Heart left ventricle (tissue), 13 donors: ENCODE measurements around the gene VAMP1.

Experiments
- CTCF ChIP-seq, 12 donors: fragments of 200-600 bp; sonication (generic) in 4 of 12; IDR thresholded peaks; one replicate each; pipeline versions ENCODE4 v1.5.0 to v1.8.0; 2018 to 2022; ENCODE audit warnings: antibody characterized with exemption in 12 of 12, mild to moderate bottlenecking in 5 of 12
- POLR2A ChIP-seq, 2 donors: fragments of 450-650 bp; IDR thresholded peaks; one replicate each; pipeline ENCODE4 v1.6.1; 2017; ENCODE audit warnings: antibody characterized with exemption in 2 of 2, mild to moderate bottlenecking in 2 of 2, moderate library complexity in 2 of 2
- donor health status: ischemic (EF 13 %, LVEDD 7.1; RV severe dilation, severe dysfunction).
- donor health status: DM: no; HTN: yes; CAD: no.
- donor health status: DM: no; HTN: no; CAD: no.
- donor health status: ischemic (EF 25% LVEDD 6.9; RV normal size, moderate dysfunction).
- donor health status: ischemic (EF 25% LVEDD 5.7; RV mildly dilated, moderate dysfunction).
- donor health status: ischemic (EF 35%, LVEDD 5.7; RV mildly dilated, moderate dysfunction).
- donor health status: nonischemic (EF 11% LVEDD 7.7; RV severe dilation, severe dysfunction).
- donor health status: DM: yes; HTN: yes; CAD: no.
- donor health status: PGD.
- donor health status: ischemic (EF 29% LVEDD 5.4; RV normal size, mild dysfunction).
- donor health status: nonischemic (EF 23%, LVEDD 6.1; RV moderate dilation, normal function).

GRCh38 chr12:6492838-6493496 lies 22.5 kb upstream of the VAMP1 start, which contains the start of gene MRPL51:
- TF ChIP-seq CTCF (IDR thresholded peaks at IDR 0.05) (no peak), POLR2A (IDR thresholded peaks at IDR 0.05) (no peak)
